HCT116 (cell line): ENCODE results near the gene TIGAR. TPM values are rescaled to one million over a fixed set of nuclear protein-coding genes. Genes with fewer than 3 reads are reported as not detected.

Source experiments
- ATAC-seq: fragments of 200-7000 bp; cut with Tn5 transposase; 2 replicates; pipeline ENCODE4 v1.9.1; 2020; ENCODE audit warnings: mild to moderate bottlenecking, moderate library complexity
- BruUV-seq: library from RNA; stranded (reverse); fragments of 400-500 nt; replicated peaks from 2 replicates; lab custom pipeline; 2021; lab: Mats Ljungman, UMichigan
- CTCF ChIA-PET: fragments of 300-600 bp; sonication (Branson Sonifier 250); formaldehyde crosslinking; loops from one replicate; lab custom pipeline; 2021; ENCODE audit warnings: antibody characterized with exemption; lab: Charles Lee
- POLR2A ChIA-PET: fragments of 300-600, 350-600 bp; sonication (Branson Sonifier 250); formaldehyde crosslinking; loops from one replicate; lab custom pipeline; 2021; ENCODE audit warnings: antibody characterized with exemption; lab: Charles Lee
- RAD21 ChIA-PET, 2 experiments: fragments of 300-600 bp; sonication (Branson Sonifier 250); formaldehyde crosslinking; loops; one replicate each; lab custom pipeline; 2023; ENCODE audit warnings: low total read pairs in 2 of 2; ENCODE audit not compliant: uncharacterized antibody in 2 of 2, unreplicated experiment in 2 of 2, low non-redundant PET in 1 of 2; lab: Charles Lee
- DNase-seq: peaks from one replicate; pipeline ENCODE4 v3.0.0-alpha.2; 2010; ENCODE audit warnings: low read depth, low spot score
- H2AFZ ChIP-seq: fragments of 200-600 bp; shearing (Covaris generic), sonication (generic); 2 replicates; pipeline ENCODE4 v1.6.1; 2017; ENCODE audit warnings: low read depth, mixed run types, mixed read lengths, antibody characterized with exemption, low read length; ENCODE audit not compliant: poor library complexity, severe bottlenecking
- H3K27ac ChIP-seq: 2 replicates; pipeline ENCODE4 v1.5.1; 2012; ENCODE audit warnings: low read depth, low read length
- H3K27me3 ChIP-seq: fragments of 200-600 bp; sonication (generic); 2 replicates; pipeline ENCODE4 v1.6.1; 2016; ENCODE audit warnings: mixed run types, low read length, mixed read lengths; ENCODE audit not compliant: insufficient read depth
- H3K36me3 ChIP-seq, 2 experiments: fragments of 200-500 bp in 1 of 2; fragments of 200-600 bp in 1 of 2; sonication (Bioruptor generic) in 1 of 2; sonication (generic) in 1 of 2; 2 replicates each; pipeline versions ENCODE4 v1.5.1 to v1.6.1; 2014 to 2016; ENCODE audit warnings: low read length in 2 of 2, inconsistent platforms in 1 of 2, mixed read lengths in 1 of 2, mixed run types in 1 of 2; ENCODE audit not compliant: insufficient read depth in 2 of 2, control insufficient read depth in 1 of 2
- H3K4me1 ChIP-seq, 2 experiments: fragments of 200-600 bp in 1 of 2; sonication (generic) in 1 of 2; 2 replicates each; pipeline versions ENCODE4 v1.5.1 to v1.6.1; 2012 to 2017; ENCODE audit warnings: low read length in 2 of 2, inconsistent platforms in 1 of 2, mild to moderate bottlenecking in 1 of 2, mixed read lengths in 1 of 2, mixed run types in 1 of 2, moderate library complexity in 1 of 2; ENCODE audit not compliant: insufficient read depth in 2 of 2, control insufficient read depth in 1 of 2
- H3K4me2 ChIP-seq: fragments of 200-600 bp; sonication (generic); 2 replicates; pipeline ENCODE4 v1.6.1; 2017; ENCODE audit warnings: mixed run types, low read length, mixed read lengths
- H3K4me3 ChIP-seq, 2 experiments: fragments of 200-600 bp in 1 of 2; sonication (generic) in 1 of 2; replicated peaks in 1 of 2; 2 replicates each; pipeline ENCODE4 v1.5.1; 2011 to 2016; ENCODE audit warnings: low read length in 2 of 2, control low read depth in 1 of 2, low read depth in 1 of 2, mild to moderate bottlenecking in 1 of 2, mixed read lengths in 1 of 2, mixed run types in 1 of 2
- H3K79me2 ChIP-seq: fragments of 200-600 bp; sonication (generic); 2 replicates; pipeline ENCODE4 v1.6.1; 2017; ENCODE audit warnings: mild to moderate bottlenecking, mixed run types, low read length, moderate library complexity, mixed read lengths; ENCODE audit not compliant: insufficient read depth
- H3K9ac ChIP-seq: fragments of 200-600 bp; sonication (generic); 2 replicates; pipeline ENCODE4 v1.6.1; 2016; ENCODE audit warnings: low read length, mixed read lengths
- H3K9me2 ChIP-seq: fragments of 200-600 bp; sonication (generic), shearing (Covaris generic); 2 replicates; pipeline ENCODE4 v1.6.1; 2017; ENCODE audit warnings: mixed run types, mild to moderate bottlenecking, moderate library complexity; ENCODE audit not compliant: insufficient read depth
- H3K9me3 ChIP-seq, 2 experiments: fragments of 200-500 bp in 1 of 2; fragments of 200-600 bp in 1 of 2; sonication (Bioruptor generic) in 1 of 2; sonication (generic) in 1 of 2; 2 replicates each; pipeline ENCODE4 v1.6.1; 2014 to 2017; ENCODE audit warnings: low read length in 2 of 2, mixed read lengths in 2 of 2, inconsistent platforms in 1 of 2, low read depth in 1 of 2, mild to moderate bottlenecking in 1 of 2, mixed run types in 1 of 2, moderate library complexity in 1 of 2; ENCODE audit not compliant: control insufficient read depth in 1 of 2, insufficient read depth in 1 of 2
- H4K20me1 ChIP-seq: fragments of 200-600 bp; sonication (generic), shearing (Covaris generic); 2 replicates; pipeline ENCODE4 v1.6.1; 2017; ENCODE audit warnings: mixed run types, mild to moderate bottlenecking, moderate library complexity; ENCODE audit not compliant: insufficient read depth
- CBX3 ChIP-seq: IDR thresholded peaks from 2 replicates; pipeline ENCODE4 v1.6.1; 2012; ENCODE audit warnings: low read depth
- CEBPB ChIP-seq: IDR thresholded peaks from 2 replicates; pipeline ENCODE4 v1.6.1; 2012; ENCODE audit warnings: low read depth
- CTCF ChIP-seq, 3 experiments: fragments of 200-600 bp in 1 of 3; sonication (generic) in 1 of 3; IDR thresholded peaks in 2 of 3; conservative IDR thresholded peaks in 1 of 3; 2 replicates each; pipeline ENCODE4 v1.5.1; 2012 to 2017; ENCODE audit warnings: low read depth in 2 of 3, low read length in 2 of 3, antibody characterized with exemption in 1 of 3, borderline replicate concordance in 1 of 3, control low read depth in 1 of 3, mild to moderate bottlenecking in 1 of 3, mixed read lengths in 1 of 3, mixed run types in 1 of 3, moderate library complexity in 1 of 3; ENCODE audit not compliant: insufficient read depth in 1 of 3
- ELF1 ChIP-seq: IDR thresholded peaks from 2 replicates; pipeline ENCODE4 v1.6.1; 2012; ENCODE audit warnings: low read depth, borderline replicate concordance
- EZH2phosphoT487 ChIP-seq: fragments of 200-600 bp; IDR thresholded peaks from 2 replicates; pipeline ENCODE4 v1.6.1; 2018; ENCODE audit warnings: antibody characterized with exemption, borderline replicate concordance
- FOSL1 ChIP-seq: IDR thresholded peaks from 2 replicates; pipeline ENCODE4 v1.6.1; 2012; ENCODE audit warnings: low read depth
- JUND ChIP-seq: IDR thresholded peaks from 2 replicates; pipeline ENCODE4 v1.6.1; 2012
- MAX ChIP-seq: IDR thresholded peaks from 2 replicates; pipeline ENCODE4 v1.6.1; 2012
- POLR2AphosphoS5 ChIP-seq: IDR thresholded peaks from 2 replicates; pipeline ENCODE4 v1.6.1; 2011; ENCODE audit warnings: mild to moderate bottlenecking, low read depth, low read length, moderate library complexity
- RAD21 ChIP-seq: IDR thresholded peaks from 2 replicates; pipeline ENCODE4 v1.6.1; 2012; ENCODE audit warnings: low read depth, mild to moderate bottlenecking
- REST ChIP-seq: IDR thresholded peaks from 2 replicates; pipeline ENCODE4 v1.6.1; 2012; ENCODE audit warnings: low read depth
- SIN3A ChIP-seq: IDR thresholded peaks from 2 replicates; pipeline ENCODE4 v1.6.1; 2012; ENCODE audit warnings: low read depth
- SP1 ChIP-seq: IDR thresholded peaks from 2 replicates; pipeline ENCODE4 v1.6.1; 2012; ENCODE audit warnings: low read depth
- SRF ChIP-seq: IDR thresholded peaks from 2 replicates; pipeline ENCODE4 v1.6.1; 2012; ENCODE audit warnings: low read depth
- TCF7L2 ChIP-seq: IDR thresholded peaks from 2 replicates; pipeline ENCODE4 v1.7.0; 2011; ENCODE audit warnings: borderline replicate concordance, inconsistent platforms; ENCODE audit not compliant: insufficient read depth, insufficient read length; ENCODE audit errors: extremely low read depth
- YY1 ChIP-seq: IDR thresholded peaks from 2 replicates; pipeline ENCODE4 v1.6.1; 2011; ENCODE audit warnings: low read length, low read depth, moderate library complexity, mild to moderate bottlenecking; ENCODE audit not compliant: insufficient replicate concordance; ENCODE audit errors: extremely low read depth
- intact Hi-C: fragments of 100-400 bp; cut with micrococcal nuclease; formaldehyde crosslinking; loops from 2 replicates; pipeline ENCODE4 v1.10.0; 2022
- total RNA-seq: library from RNA; stranded (reverse); gene quantifications from one replicate; pipeline ENCODE4 v1.2.1, GENCODE V29; 2021; ENCODE audit not compliant: unreplicated experiment

The TIGAR gene
- total RNA-seq, 1 experiment from 2014 or later = 13.7 TPM

GRCh38 chr12:4378772-4379171 lies 57.8 kb downstream of the TIGAR start:
- H2AFZ ChIP-seq = no peak overlapping the region
- H3K27me3 ChIP-seq = peaks cover 73% of the 10 kb centered on the region
- no peak overlapping the region for H3K4me3 ChIP-seq
- BruUV-seq = no TSS peak
- DNase-seq = no peak
- H3K9ac ChIP-seq = no peak overlapping the region
- ChIA-PET RAD21 (no interaction called here), CTCF (no interaction called here), POLR2A (no interaction called here)
- H3K36me3 ChIP-seq = no peaks in the 10 kb centered on the region
- H4K20me1 ChIP-seq = no peaks in the 10 kb centered on the region
- no peaks in the 10 kb centered on the region for H3K79me2 ChIP-seq
- H3K27ac ChIP-seq = no peak overlapping the region
- ATAC-seq = no peak
- no peaks in the 10 kb centered on the region for H3K9me2 ChIP-seq
- H3K4me2 ChIP-seq = no peak overlapping the region
- intact Hi-C loops = no loop called here
- TF ChIP-seq YY1 (no peak), JUND (no peak), FOSL1 (no peak), POLR2AphosphoS5 (no peak)
- no peaks in the 10 kb centered on the region for H3K9me3 ChIP-seq
- no peaks in the 10 kb centered on the region; a peak in 1 of 4 replicates for H3K4me1 ChIP-seq

GRCh38 chr12:4379405-4379804 lies 58.4 kb downstream of the TIGAR start, which contains the start of gene FGF23:
FGF23 (minus strand) TSS chr12:4379712; CDS start chr12:4379582, 130 bp downstream.
- peak; percentile 89 for ATAC-seq
- Histone ChIP-seq H3K36me3 (no peaks in the 10 kb centered on the region), H3K9me2 (no peaks in the 10 kb centered on the region), H2AFZ (no peak within 1 kb of the TSS), H3K9ac (no peak within 1 kb of the TSS), H3K4me1 (no peaks in the 10 kb centered on the region; a peak in 1 of 4 replicates), H3K9me3 (no peaks in the 10 kb centered on the region), H3K79me2 (no peaks in the 10 kb centered on the region), H3K27me3 (peaks cover 68% of the 10 kb centered on the region), H4K20me1 (no peaks in the 10 kb centered on the region), H3K4me3 (no peak within 1 kb of the TSS), H3K4me2 (no peak within 1 kb of the TSS), H3K27ac (no peak within 1 kb of the TSS)
- no peak for DNase-seq
- intact Hi-C loops = no loop called here
- BruUV-seq = no TSS peak
- CTCF ChIA-PET = no interaction called here
- POLR2A ChIA-PET = no interaction called here
- RAD21 ChIA-PET = no interaction called here
- TF ChIP-seq SP1 (no peak), CBX3 (no peak), ELF1 (no peak), REST (no peak), RAD21 (no peak), TCF7L2 (no peak), SIN3A (no peak), EZH2phosphoT487 (no peak), CTCF (IDR thresholded peaks at IDR 0.05 in 2 of 3, conservative IDR thresholded peaks at IDR 0.05 in 1 of 3; ENCODE audit: borderline replicate concordance in 1 of 3, insufficient read depth in 1 of 3, low read depth in 2 of 3, low read length in 2 of 3) (no peak), JUND (no peak), SRF (no peak), CEBPB (no peak), MAX (no peak)
